ENCODE results near the gene TRPM1. TPM values are rescaled to one million over a fixed set of nuclear protein-coding genes. Genes with fewer than 3 reads are reported as not detected.

TRPM1 gene
- total and polyA plus RNA-seq, 4 donors = 0.09 TPM; not detected in 3

DNA sequence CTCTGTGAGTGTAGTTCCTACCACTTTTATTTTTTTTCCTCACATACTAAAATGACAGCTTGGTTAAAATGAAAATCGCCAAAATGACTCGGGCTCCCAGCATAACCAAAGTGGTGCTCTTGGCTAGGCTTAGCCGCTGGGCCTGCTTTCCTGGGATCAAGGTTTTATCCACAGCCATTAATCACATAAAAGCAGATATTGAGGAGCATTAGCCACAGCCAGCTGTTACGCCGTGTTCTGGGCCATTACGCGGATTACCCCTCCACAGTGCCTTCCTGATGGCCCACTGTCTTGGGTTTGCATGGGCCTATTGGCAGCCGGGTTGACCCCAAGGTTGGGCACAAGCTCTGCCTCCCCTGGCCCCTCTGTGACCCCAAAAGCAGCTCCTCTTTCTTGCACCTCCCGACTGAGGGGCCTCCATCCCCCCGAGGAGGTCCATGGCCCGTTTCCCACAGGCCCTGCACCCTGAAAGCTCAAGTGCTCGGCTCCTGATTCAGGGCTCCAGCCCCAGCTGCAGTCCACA lies 30.4 kb upstream of the TRPM1 start:
- peaks cover 0 to 3% (median 0%) of the 10 kb centered on the region in 5 donors for H3K4me1 ChIP-seq (ENCODE audit: control insufficient read depth in 5 of 5, insufficient read depth in 5 of 5, low read length in 5 of 5)
- WGBS, 2 donors = 93 to 95% methylated on average over 12 of the region's 12 CpGs
- no peak overlapping the region for H3K27ac ChIP-seq (ENCODE audit: low read depth in 1 of 2, low read length in 1 of 2)
- no peaks in the 10 kb centered on the region for H3K27me3 ChIP-seq (ENCODE audit: control insufficient read depth in 3 of 3, insufficient read depth in 3 of 3, low read length in 2 of 3)
- DNase-seq (no peak), ATAC-seq (ENCODE audit: insufficient read depth, low FRiP score) (no peak)
- H3K9ac ChIP-seq (ENCODE audit: insufficient read depth in 1 of 2, low read length in 2 of 2) = no peak overlapping the region
- no peaks in the 10 kb centered on the region for H3K36me3 ChIP-seq (ENCODE audit: control insufficient read depth in 4 of 4, insufficient read depth in 4 of 4, low read length in 4 of 4)
- no peaks in the 10 kb centered on the region for H3K9me3 ChIP-seq (ENCODE audit: control insufficient read depth in 4 of 4, insufficient read depth in 3 of 4, low read length in 3 of 4)
- TF ChIP-seq, protein P1, sequence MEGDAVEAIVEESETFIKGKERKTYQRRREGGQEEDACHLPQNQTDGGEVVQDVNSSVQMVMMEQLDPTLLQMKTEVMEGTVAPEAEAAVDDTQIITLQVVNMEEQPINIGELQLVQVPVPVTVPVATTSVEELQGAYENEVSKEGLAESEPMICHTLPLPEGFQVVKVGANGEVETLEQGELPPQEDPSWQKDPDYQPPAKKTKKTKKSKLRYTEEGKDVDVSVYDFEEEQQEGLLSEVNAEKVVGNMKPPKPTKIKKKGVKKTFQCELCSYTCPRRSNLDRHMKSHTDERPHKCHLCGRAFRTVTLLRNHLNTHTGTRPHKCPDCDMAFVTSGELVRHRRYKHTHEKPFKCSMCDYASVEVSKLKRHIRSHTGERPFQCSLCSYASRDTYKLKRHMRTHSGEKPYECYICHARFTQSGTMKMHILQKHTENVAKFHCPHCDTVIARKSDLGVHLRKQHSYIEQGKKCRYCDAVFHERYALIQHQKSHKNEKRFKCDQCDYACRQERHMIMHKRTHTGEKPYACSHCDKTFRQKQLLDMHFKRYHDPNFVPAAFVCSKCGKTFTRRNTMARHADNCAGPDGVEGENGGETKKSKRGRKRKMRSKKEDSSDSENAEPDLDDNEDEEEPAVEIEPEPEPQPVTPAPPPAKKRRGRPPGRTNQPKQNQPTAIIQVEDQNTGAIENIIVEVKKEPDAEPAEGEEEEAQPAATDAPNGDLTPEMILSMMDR (IDR thresholded peaks at IDR 0.05; ENCODE audit: control extremely low read depth, extremely low read depth) = no peak
- no peak overlapping the region for H3K4me3 ChIP-seq

DNA sequence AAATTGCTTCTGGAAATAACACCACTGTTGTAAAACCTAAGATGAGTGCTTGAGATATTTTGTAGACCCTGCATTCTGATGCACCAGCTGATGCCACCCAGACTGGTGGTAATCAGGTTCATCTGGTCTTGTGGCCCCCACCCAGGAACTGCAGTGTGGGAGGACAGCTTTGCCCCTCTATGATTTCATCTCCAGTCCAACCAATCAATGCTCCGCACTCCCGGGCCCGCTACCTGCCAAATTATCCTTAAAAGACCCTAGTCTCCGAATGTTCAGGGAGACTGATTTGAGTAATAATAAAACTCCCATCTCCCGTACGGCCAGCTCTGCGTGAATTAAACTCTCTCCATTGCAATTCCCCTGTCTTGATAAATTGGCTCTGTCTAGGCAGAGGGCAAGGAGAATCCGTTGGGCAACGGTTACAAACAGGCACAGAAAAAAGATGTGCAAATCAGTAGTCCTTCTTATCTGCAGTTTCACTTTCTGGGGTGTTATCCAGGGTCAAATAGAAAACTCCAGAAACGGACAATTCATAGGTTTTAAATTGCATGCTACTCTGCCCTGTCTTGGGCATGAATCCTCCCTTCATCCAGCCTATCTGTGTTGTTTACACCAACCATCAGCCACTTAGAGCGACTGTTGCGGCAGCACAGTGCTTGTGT lies 29.2 kb upstream of the TRPM1 start:
- Histone ChIP-seq H3K9me3 (ENCODE audit: control insufficient read depth in 4 of 4, insufficient read depth in 3 of 4, low read length in 3 of 4) (no peaks in the 10 kb centered on the region), H3K9ac (ENCODE audit: insufficient read depth in 1 of 2, low read length in 2 of 2) (no peak overlapping the region), H3K4me3 (no peak overlapping the region), H3K27ac (ENCODE audit: low read depth in 1 of 2, low read length in 1 of 2) (no peak overlapping the region), H3K4me1 (ENCODE audit: control insufficient read depth in 5 of 5, insufficient read depth in 5 of 5, low read length in 5 of 5) (peaks cover 0 to 3% (median 0%) of the 10 kb centered on the region in 5 donors), H3K27me3 (ENCODE audit: control insufficient read depth in 3 of 3, insufficient read depth in 3 of 3, low read length in 2 of 3) (no peaks in the 10 kb centered on the region), H3K36me3 (ENCODE audit: control insufficient read depth in 4 of 4, insufficient read depth in 4 of 4, low read length in 4 of 4) (no peaks in the 10 kb centered on the region)
- TF ChIP-seq, protein P1 (IDR thresholded peaks at IDR 0.05; ENCODE audit: control extremely low read depth, extremely low read depth) = no peak
- no peak for DNase-seq
- ATAC-seq (ENCODE audit: insufficient read depth, low FRiP score) = no peak
- 67 to 85% methylated on average over 12 of the region's 12 CpGs for WGBS, 2 donors

DNA sequence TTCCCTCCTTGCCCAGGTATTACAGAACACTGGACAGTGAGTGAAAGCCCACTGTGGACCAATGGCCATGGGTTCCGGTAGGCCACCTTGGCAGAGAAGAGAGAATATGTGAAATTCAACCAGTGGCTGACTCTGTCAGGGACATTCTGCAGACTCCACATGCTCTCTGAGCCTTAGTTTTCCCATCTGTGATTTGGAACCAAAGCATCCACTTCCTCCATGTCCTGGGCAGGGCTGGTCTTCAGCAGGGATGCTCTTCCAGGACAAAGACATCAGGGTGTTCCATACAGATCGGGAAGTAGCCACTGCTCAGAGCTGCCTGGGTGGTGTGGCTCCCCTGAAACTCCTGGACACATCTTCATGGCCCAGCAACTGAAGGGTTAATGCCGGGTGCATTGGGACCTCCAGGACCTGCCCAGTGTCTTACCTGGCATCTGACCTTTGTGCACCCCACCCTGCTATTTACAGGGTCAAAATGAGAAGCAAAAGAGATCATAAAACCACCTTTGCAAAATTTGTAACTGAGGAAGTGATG lies 28.3 kb upstream of the TRPM1 start:
- no peak overlapping the region for H3K9ac ChIP-seq (ENCODE audit: insufficient read depth in 1 of 2, low read length in 2 of 2)
- H3K36me3 ChIP-seq (ENCODE audit: control insufficient read depth in 4 of 4, insufficient read depth in 4 of 4, low read length in 4 of 4) = no peaks in the 10 kb centered on the region
- H3K4me1 ChIP-seq (ENCODE audit: control insufficient read depth in 5 of 5, insufficient read depth in 5 of 5, low read length in 5 of 5) = peaks cover 0 to 3% (median 0%) of the 10 kb centered on the region in 5 donors
- no peak overlapping the region for H3K27ac ChIP-seq (ENCODE audit: low read depth in 1 of 2, low read length in 1 of 2)
- DNase-seq (no peak), ATAC-seq (ENCODE audit: insufficient read depth, low FRiP score) (peak; percentile 25)
- no peaks in the 10 kb centered on the region for H3K27me3 ChIP-seq (ENCODE audit: control insufficient read depth in 3 of 3, insufficient read depth in 3 of 3, low read length in 2 of 3)
- H3K9me3 ChIP-seq (ENCODE audit: control insufficient read depth in 4 of 4, insufficient read depth in 3 of 4, low read length in 3 of 4) = no peaks in the 10 kb centered on the region
- TF ChIP-seq, protein P1 (IDR thresholded peaks at IDR 0.05; ENCODE audit: control extremely low read depth, extremely low read depth) = no peak
- no peak overlapping the region for H3K4me3 ChIP-seq
- WGBS, 2 donors = 79 to 94% methylated on average over 3 of the region's 3 CpGs

Data from lung (tissue), 12 donors.